A549 treated with AZD9567 at 1 μM for 4 hours (cell line): Measurements from ENCODE around the gene UGT1A5. TPM values are rescaled to one million over a fixed set of nuclear protein-coding genes. Genes with fewer than 3 reads are reported as not detected.

Experiments used
- total RNA-seq: library from RNA; stranded (reverse); fragments of 200-300 nt; extraction: Qiagen RNA extraction; gene quantifications from 5 replicates; pipeline ENCODE4 v1.2.3, GENCODE V29; 2022; ENCODE audit not compliant: insufficient read depth

The UGT1A5 gene
- total RNA-seq, result not detected in 5 replicates

DNA sequence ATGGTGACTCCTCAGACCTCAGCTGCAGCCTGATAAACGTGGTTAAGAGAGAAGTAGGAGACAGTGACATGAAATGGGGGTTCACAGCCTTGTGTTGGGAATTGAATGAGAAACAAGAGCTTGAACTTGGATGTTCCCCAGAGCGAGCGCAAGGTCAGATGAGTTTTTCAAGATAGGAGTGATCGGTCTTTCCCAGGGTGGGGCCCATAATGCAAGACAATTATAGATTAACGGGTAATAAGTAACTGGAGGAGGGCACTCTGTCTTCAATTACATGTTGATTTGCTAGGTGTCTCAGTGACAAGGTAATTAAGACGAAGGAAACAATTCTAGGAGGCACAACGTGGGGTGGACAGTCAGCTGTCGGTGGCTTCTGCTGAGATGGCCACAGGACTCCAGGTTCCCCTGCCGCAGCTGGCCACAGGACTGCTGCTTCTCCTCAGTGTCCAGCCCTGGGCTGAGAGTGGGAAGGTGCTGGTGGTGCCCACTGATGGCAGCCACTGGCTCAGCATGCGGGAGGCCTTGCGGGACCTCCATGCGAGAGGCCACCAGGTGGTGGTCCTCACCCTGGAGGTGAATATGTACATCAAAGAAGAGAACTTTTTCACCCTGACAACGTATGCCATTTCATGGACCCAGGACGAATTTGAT is at the start of gene UGT1A5:
UGT1A5 (plus strand) TSS at position 297 of the 651 bp plus-strand sequence; CDS start at position 382, 85 bp downstream.

DNA sequence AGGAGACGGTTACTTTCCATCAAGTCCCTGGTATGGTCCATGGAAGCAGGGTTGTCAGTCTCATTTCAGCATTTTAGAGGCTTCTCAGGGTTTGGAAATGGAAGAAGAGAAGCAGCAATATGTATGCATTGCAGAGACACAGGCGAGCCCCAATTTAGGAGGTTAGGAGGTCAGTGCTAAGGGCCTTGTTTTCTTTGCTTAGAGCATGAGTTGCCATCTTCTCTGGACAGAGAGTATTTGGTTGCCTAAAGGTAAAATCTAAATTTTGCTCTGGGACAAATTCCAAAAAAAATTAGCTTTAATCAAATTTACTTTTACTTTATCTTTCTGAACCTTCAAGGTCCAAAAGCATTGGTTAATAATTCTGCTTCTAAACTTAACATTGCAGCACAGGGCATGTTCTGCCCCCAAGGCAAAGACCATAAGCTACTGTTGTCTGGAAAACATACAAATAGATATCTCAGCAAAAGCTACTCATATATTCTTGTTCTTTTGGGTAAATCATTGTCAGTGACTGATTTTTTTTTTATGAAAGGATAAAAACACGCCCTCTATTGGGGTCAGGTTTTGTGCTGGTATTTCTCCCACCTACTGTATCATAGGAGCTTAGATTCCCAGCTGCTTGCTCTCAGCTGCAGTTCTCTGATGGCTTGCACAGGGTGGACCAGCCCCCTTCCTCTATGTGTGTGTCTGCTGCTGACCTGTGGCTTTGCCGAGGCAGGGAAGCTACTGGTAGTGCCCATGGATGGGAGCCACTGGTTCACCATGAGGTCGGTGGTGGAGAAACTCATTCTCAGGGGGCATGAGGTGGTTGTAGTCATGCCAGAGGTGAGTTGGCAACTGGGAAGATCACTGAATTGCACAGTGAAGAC is 41.2 kb upstream of the UGT1A5 start, which contains the start of gene UGT1A9:
UGT1A9 (plus strand) TSS at position 609 of the 872 bp plus-strand sequence; CDS start at position 646, 37 bp downstream.

DNA sequence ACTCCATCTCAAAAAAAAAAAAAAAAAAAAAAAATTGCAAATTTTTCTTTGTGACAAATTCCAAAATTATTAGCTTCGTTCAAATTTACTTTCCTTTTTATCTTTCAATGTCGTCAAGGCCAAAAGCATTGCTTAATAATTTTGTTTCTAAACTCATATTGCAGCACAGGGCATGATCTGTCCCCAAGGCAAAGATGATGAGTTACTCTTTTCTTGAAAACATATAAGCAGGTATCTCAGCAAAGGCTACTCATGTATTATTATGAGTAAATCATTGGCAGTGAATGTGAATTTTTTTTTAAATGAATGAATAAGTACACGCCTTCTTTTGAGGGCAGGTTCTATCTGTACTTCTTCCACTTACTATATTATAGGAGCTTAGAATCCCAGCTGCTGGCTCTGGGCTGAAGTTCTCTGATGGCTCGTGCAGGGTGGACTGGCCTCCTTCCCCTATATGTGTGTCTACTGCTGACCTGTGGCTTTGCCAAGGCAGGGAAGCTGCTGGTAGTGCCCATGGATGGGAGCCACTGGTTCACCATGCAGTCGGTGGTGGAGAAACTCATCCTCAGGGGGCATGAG is 31.1 kb upstream of the UGT1A5 start, which contains the start of gene UGT1A7:
UGT1A7 (plus strand) TSS at position 381 of the 579 bp plus-strand sequence; CDS start at position 418, 37 bp downstream.

DNA sequence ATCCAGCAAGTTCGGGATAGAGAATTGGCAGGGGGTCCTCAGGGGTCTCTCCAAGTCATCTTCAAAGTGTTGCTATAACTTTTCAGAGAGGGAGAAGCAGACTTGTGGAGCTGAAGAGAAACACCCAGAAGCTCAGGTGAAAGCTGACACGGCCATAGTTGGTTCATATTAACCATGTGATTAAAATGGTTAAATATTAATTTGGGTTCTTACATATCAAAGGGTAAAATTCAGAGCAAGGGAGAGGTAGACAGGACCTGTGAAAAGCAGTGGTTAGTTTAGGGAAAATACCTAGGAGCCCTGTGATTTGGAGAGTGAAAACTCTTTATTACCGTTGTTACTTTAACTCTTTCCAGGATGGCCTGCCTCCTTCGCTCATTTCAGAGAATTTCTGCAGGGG is 20.1 kb upstream of the UGT1A5 start, which contains the start of gene UGT1A6:
UGT1A6 (plus strand) TSS at position 243 of the 400 bp plus-strand sequence; CDS start at position 358, 115 bp downstream.

DNA sequence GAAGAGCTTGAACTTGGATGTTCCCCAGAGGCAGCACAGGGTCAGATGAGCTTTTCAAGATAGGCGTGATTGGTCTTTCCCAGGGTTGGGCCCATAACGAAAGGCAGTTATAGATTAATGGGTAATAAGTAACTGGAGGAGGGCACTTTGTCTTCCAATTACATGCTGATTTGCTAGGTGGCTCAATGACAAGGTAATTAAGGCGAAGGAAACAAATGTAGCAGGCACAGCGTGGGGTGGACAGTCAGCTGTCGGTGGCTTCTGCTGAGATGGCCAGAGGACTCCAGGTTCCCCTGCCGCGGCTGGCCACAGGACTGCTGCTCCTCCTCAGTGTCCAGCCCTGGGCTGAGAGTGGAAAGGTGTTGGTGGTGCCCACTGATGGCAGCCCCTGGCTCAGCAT is 5.8 kb downstream of the UGT1A5 start, which contains the start of gene UGT1A4:
UGT1A4 (plus strand) TSS at position 185 of the 400 bp plus-strand sequence; CDS start at position 270, 85 bp downstream.

DNA sequence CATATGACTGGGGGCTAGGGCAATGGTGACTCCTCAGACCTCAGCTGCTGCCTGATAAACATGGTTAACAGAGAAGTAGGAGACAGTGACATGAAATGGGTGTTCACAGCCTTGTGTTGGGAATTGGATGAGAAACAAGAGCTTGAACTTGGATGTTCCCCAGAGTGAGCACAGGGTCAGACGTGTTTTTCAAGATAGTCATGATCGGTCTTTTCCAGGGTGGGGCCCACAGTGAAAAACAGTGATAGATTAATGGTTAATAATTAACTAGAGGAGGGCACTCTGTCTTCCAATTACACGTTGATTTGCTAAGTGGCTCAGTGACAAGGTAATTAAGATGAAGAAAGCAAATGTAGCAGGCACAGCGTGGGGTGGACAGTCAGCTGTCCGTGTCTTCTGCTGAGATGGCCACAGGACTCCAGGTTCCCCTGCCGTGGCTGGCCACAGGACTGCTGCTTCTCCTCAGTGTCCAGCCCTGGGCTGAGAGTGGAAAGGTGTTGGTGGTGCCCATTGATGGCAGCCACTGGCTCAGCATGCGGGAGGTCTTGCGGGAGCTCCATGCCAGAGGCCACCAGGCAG is 16.1 kb downstream of the UGT1A5 start, which contains the start of gene UGT1A3:
UGT1A3 (plus strand) TSS at position 320 of the 579 bp plus-strand sequence; CDS start at position 405, 85 bp downstream.

DNA sequence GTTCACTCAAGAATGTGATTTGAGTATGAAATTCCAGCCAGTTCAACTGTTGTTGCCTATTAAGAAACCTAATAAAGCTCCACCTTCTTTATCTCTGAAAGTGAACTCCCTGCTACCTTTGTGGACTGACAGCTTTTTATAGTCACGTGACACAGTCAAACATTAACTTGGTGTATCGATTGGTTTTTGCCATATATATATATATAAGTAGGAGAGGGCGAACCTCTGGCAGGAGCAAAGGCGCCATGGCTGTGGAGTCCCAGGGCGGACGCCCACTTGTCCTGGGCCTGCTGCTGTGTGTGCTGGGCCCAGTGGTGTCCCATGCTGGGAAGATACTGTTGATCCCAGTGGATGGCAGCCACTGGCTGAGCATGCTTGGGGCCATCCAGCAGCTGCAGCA is 47.3 kb downstream of the UGT1A5 start, which contains the start of gene UGT1A1:
UGT1A1 (plus strand) TSS at position 228 of the 400 bp plus-strand sequence; CDS start at position 246, 18 bp downstream.

DNA sequence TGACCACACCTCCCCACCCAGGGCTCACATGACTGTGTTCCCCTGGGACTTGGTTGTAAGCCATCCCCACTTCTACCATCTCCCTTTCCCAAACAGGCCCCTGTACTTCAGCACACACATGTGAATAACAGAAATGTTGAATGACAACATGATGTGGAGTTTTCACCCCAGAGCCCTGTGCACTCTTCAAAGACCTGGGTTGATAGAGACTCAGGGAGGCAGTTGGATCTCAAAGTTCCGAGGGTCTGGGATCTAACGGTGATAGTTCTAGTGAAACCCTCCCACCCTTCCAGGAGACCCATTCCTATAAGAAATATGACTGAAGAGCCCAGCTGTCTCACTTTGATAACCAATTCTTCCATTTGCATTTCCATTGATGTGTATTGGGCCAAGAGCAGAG is 65.3 kb downstream of the UGT1A5 start, which contains the start of gene MROH2A:
MROH2A (plus strand) TSS at position 301 of the 400 bp plus-strand sequence. CDS start 1,029 bp downstream, outside the sequence.

Other genes with a start within 250 kb of the UGT1A5 start
- 21.9 to 22.7 TPM (median 22.1 TPM) in 5 replicates for gene USP40, start 146.1 kb upstream of the UGT1A5 start, total RNA-seq
- gene UGT1A8, start 95.3 kb upstream of the UGT1A5 start, total RNA-seq, result 0.08 to 1.9 TPM (median 0.10 TPM) in 3 of 5 replicates, not detected in the others
- 0.13 to 0.17 TPM in 2 of 5 replicates, not detected in the others for gene UGT1A10, start 76.5 kb upstream of the UGT1A5 start, total RNA-seq
- 3.3 to 5.2 TPM (median 4.0 TPM) in 5 replicates for gene UGT1A9, start 41.0 kb upstream of the UGT1A5 start, total RNA-seq
- 2.8 to 6.2 TPM (median 3.3 TPM) in 5 replicates for gene UGT1A7, start 31.0 kb upstream of the UGT1A5 start, total RNA-seq
- 0.52 to 1.2 TPM (median 1.2 TPM) in 4 of 5 replicates, not detected in the other for gene UGT1A6, start 20.0 kb upstream of the UGT1A5 start, total RNA-seq
- not detected in 5 replicates for gene UGT1A4, start 5.8 kb downstream of the UGT1A5 start, total RNA-seq
- gene UGT1A3, start 16.1 kb downstream of the UGT1A5 start, total RNA-seq, result 0.06 to 0.13 TPM (median 0.08 TPM) in 3 of 5 replicates, not detected in the others
- gene UGT1A1, start 47.4 kb downstream of the UGT1A5 start, total RNA-seq, result 0.82 to 0.99 TPM (median 0.93 TPM) in 4 of 5 replicates, not detected in the other
- 0.18 to 0.21 TPM (median 0.19 TPM) in 4 of 5 replicates, not detected in the other for gene MROH2A, start 65.4 kb downstream of the UGT1A5 start, total RNA-seq
- gene HJURP, start 141.6 kb downstream of the UGT1A5 start, total RNA-seq, result 56.2 to 79.4 TPM (median 58.4 TPM) in 5 replicates
- 0.24 to 0.38 TPM (median 0.28 TPM) in 3 of 5 replicates, not detected in the others for gene TRPM8, start 204.5 kb downstream of the UGT1A5 start, total RNA-seq